Frontal cortex (tissue), 4 donors: ENCODE measurements around the gene TEX101. TPM values are rescaled to one million over a fixed set of nuclear protein-coding genes. Genes with fewer than 3 reads are reported as not detected.

Source experiments
- DNase-seq, 2 donors: peaks; one replicate each; pipeline ENCODE4 v3.0.0; 2012; ENCODE audit warnings: low spot score in 2 of 2
- FAIRE-seq: peaks from 2 replicates; lab custom pipeline; 2012; peaks lifted over from hg19 to GRCh38; lab: Jason Lieb, UNC
- total RNA-seq: library from RNA; depleted of rRNA; stranded (reverse); fragments of >200 nt; gene quantifications from one replicate; pipeline ENCODE4 v1.2.3, GENCODE V29; 2014
- donor health status: control.
- donor health status: control.
- donor health status: control.

The TEX101 gene
- total RNA-seq, 1 donor from 2014 or later, result not detected

GRCh38 chr19:43444531-43445287 is 30.0 kb downstream of the TEX101 start:
- FAIRE-seq (no peak), DNase-seq (no peak)

GRCh38 chr19:43445426-43445825 is 30.7 kb downstream of the TEX101 start:
- DNase-seq (no peak), FAIRE-seq (no peak)

- FAIRE-seq (no peak), DNase-seq (peak; percentile 69 to 79)
These were observed 32.2 kb downstream of the TEX101 start for GRCh38 chr19:43446746-43447489.

- FAIRE-seq, result no peak
- no peak for DNase-seq
These were observed 33.0 kb downstream of the TEX101 start for GRCh38 chr19:43447655-43448054.

GRCh38 chr19:43450545-43450997 is 35.9 kb downstream of the TEX101 start:
- FAIRE-seq (no peak), DNase-seq (no peak)

GRCh38 chr19:43452582-43452981 is 37.9 kb downstream of the TEX101 start:
- FAIRE-seq, result no peak
- no peak for DNase-seq

GRCh38 chr19:43454031-43454430 is 39.3 kb downstream of the TEX101 start:
- no peak for FAIRE-seq
- DNase-seq, result no peak

GRCh38 chr19:43455321-43456113 is 40.8 kb downstream of the TEX101 start:
- FAIRE-seq (no peak), DNase-seq (no peak)

- FAIRE-seq (no peak), DNase-seq (no peak)
These were observed 43.1 kb downstream of the TEX101 start for GRCh38 chr19:43457809-43458208.

GRCh38 chr19:43460362-43461016 is 45.8 kb downstream of the TEX101 start:
- DNase-seq, result no peak
- FAIRE-seq, result no peak

- FAIRE-seq, result no peak
- no peak for DNase-seq
These were observed 46.6 kb downstream of the TEX101 start for GRCh38 chr19:43461303-43461702.

- DNase-seq, result no peak
These were observed 47.7 kb downstream of the TEX101 start for GRCh38 chr19:43462383-43462782.

GRCh38 chr19:43462785-43463380 is 48.2 kb downstream of the TEX101 start:
- no peak for DNase-seq
- no peak for FAIRE-seq

More at GRCh38 chr19:43462383-43462782, 47.7 kb downstream of the TEX101 start:
- FAIRE-seq, result no peak

- peak; percentile 75 to 89 for DNase-seq
- FAIRE-seq, result no peak
These were observed 48.9 kb downstream of the TEX101 start for GRCh38 chr19:43463381-43464133.

- DNase-seq, result peak; percentile 49 to 71
- FAIRE-seq, result no peak
These were observed 49.6 kb downstream of the TEX101 start for GRCh38 chr19:43464134-43464775.

- FAIRE-seq (no peak), DNase-seq (no peak)
These were observed 50.9 kb downstream of the TEX101 start, which contains the start of gene LYPD3 for GRCh38 chr19:43465468-43466120. LYPD3 (minus strand) TSS chr19:43465608; CDS start chr19:43465571, 37 bp downstream.

- no peak for FAIRE-seq
- DNase-seq, result no peak
These were observed 52.1 kb downstream of the TEX101 start for GRCh38 chr19:43466793-43467192.

GRCh38 chr19:43467276-43467675 is 52.6 kb downstream of the TEX101 start:
- DNase-seq, result no peak
- no peak for FAIRE-seq
